H9 (cell line): ENCODE measurements around the gene HCRT. TPM values are rescaled to one million over a fixed set of nuclear protein-coding genes. Genes with fewer than 3 reads are reported as not detected.
A peak's percentile ranks its signal among the peaks of the same experiment; 100 is the strongest.

Experiments used
- DNase-seq: peaks from one replicate; pipeline ENCODE4 v3.0.0-alpha.2; 2017
- H2AFZ ChIP-seq: one replicate; pipeline ENCODE4 v1.6.1; 2013; ENCODE audit warnings: mild to moderate bottlenecking, low read length, control low read depth, moderate library complexity
- H2AK5ac ChIP-seq: 2 replicates; pipeline ENCODE4 v1.6.1; 2013; ENCODE audit warnings: low read length, control low read depth, mixed read lengths; ENCODE audit not compliant: insufficient read length
- H2BK120ac ChIP-seq: one replicate; pipeline ENCODE4 v1.6.1; 2013; ENCODE audit warnings: low read depth, mild to moderate bottlenecking, low read length, control low read depth, inconsistent platforms; ENCODE audit not compliant: poor library complexity, severe bottlenecking
- H2BK12ac ChIP-seq: 2 replicates; pipeline ENCODE4 v1.6.1; 2013; ENCODE audit warnings: low read length, control low read depth, mixed read lengths, low read depth; ENCODE audit not compliant: insufficient read length
- H2BK15ac ChIP-seq: 2 replicates; pipeline ENCODE4 v1.6.1; 2013; ENCODE audit warnings: low read depth, low read length, control low read depth
- H2BK20ac ChIP-seq: one replicate; pipeline ENCODE4 v1.6.1; 2013; ENCODE audit warnings: low read depth, mild to moderate bottlenecking, low read length, control low read depth, inconsistent platforms; ENCODE audit not compliant: poor library complexity, severe bottlenecking
- H2BK5ac ChIP-seq: 2 replicates; pipeline ENCODE4 v1.6.1; 2013; ENCODE audit warnings: low read length, control low read depth, mixed read lengths; ENCODE audit not compliant: insufficient read length
- H3K14ac ChIP-seq: 2 replicates; pipeline ENCODE4 v1.6.1; 2013; ENCODE audit warnings: low read length, control low read depth; ENCODE audit not compliant: insufficient read depth
- H3K18ac ChIP-seq: 2 replicates; pipeline ENCODE4 v1.6.1; 2013; ENCODE audit warnings: low read depth, mild to moderate bottlenecking, mixed read lengths, low read length, control low read depth; ENCODE audit not compliant: insufficient read length
- H3K23ac ChIP-seq: 2 replicates; pipeline ENCODE4 v1.6.1; 2013; ENCODE audit warnings: low read length, control low read depth, mixed read lengths, low read depth; ENCODE audit not compliant: insufficient read length
- H3K23me2 ChIP-seq: 2 replicates; pipeline ENCODE4 v1.6.1; 2013; ENCODE audit warnings: low read depth, mild to moderate bottlenecking, mixed read lengths, low read length, control low read depth; ENCODE audit not compliant: insufficient read length, poor library complexity, severe bottlenecking
- H3K27ac ChIP-seq: 2 replicates; pipeline ENCODE4 v1.5.1; 2013; ENCODE audit warnings: low read length, control low read depth, mixed read lengths, low read depth; ENCODE audit not compliant: insufficient read length
- H3K27me3 ChIP-seq: 2 replicates; pipeline ENCODE4 v1.6.1; 2013; ENCODE audit warnings: low read length, control low read depth, inconsistent platforms; ENCODE audit not compliant: insufficient read depth
- H3K4ac ChIP-seq: 2 replicates; pipeline ENCODE4 v1.6.1; 2013; ENCODE audit warnings: low read depth, mild to moderate bottlenecking, control low read depth, inconsistent platforms, low read length, moderate library complexity
- H3K4me1 ChIP-seq: 2 replicates; pipeline ENCODE4 v1.6.1; 2013; ENCODE audit warnings: low read length, control low read depth, inconsistent platforms; ENCODE audit not compliant: insufficient read depth
- H3K4me2 ChIP-seq: 2 replicates; pipeline ENCODE4 v1.6.1; 2013; ENCODE audit warnings: low read length, control low read depth, mixed read lengths; ENCODE audit not compliant: insufficient read length, insufficient read depth
- H3K56ac ChIP-seq: 2 replicates; pipeline ENCODE4 v1.6.1; 2013; ENCODE audit warnings: low read depth, mild to moderate bottlenecking, mixed read lengths, low read length, control low read depth; ENCODE audit not compliant: insufficient read length
- H3K79me1 ChIP-seq: 2 replicates; pipeline ENCODE4 v1.6.1; 2013; ENCODE audit warnings: low read depth, mild to moderate bottlenecking, moderate library complexity, low read length, control low read depth, inconsistent platforms; ENCODE audit not compliant: insufficient read depth, poor library complexity, severe bottlenecking
- H3K79me2 ChIP-seq: 2 replicates; pipeline ENCODE4 v1.6.1; 2013; ENCODE audit warnings: low read length, control low read depth, inconsistent platforms; ENCODE audit not compliant: insufficient read depth
- H3K9ac ChIP-seq: 2 replicates; pipeline ENCODE4 v1.6.1; 2013; ENCODE audit warnings: low read length, control low read depth, mixed read lengths; ENCODE audit not compliant: insufficient read length; ENCODE audit errors: extremely low read depth
- H3K9me3 ChIP-seq: one replicate; pipeline ENCODE4 v1.6.1; 2013; ENCODE audit warnings: low read depth, low read length, inconsistent platforms; ENCODE audit not compliant: control insufficient read depth
- H3T11ph ChIP-seq: one replicate; pipeline ENCODE4 v1.6.1; 2013; ENCODE audit warnings: mild to moderate bottlenecking, low read length, control low read depth, inconsistent platforms
- H4K20me1 ChIP-seq: one replicate; pipeline ENCODE4 v1.6.1; 2013; ENCODE audit not compliant: control insufficient read depth, insufficient read length, insufficient read depth
- H4K5ac ChIP-seq: 2 replicates; pipeline ENCODE4 v1.6.1; 2013; ENCODE audit warnings: low read depth, mild to moderate bottlenecking, mixed read lengths, low read length, control low read depth; ENCODE audit not compliant: insufficient read length
- H4K8ac ChIP-seq: replicated peaks from 2 replicates; pipeline ENCODE4 v1.6.1; 2013; ENCODE audit warnings: low read length, control low read depth, mixed read lengths, low read depth; ENCODE audit not compliant: insufficient read length
- H4K91ac ChIP-seq: 2 replicates; pipeline ENCODE4 v1.6.1; 2013; ENCODE audit warnings: low read depth, mild to moderate bottlenecking, moderate library complexity, mixed read lengths, low read length, control low read depth; ENCODE audit not compliant: insufficient read length
- H3K27ac Mint-ChIP-seq, 3 experiments: 2 replicates in 2 of 3; 3 replicates in 1 of 3; pipeline ENCODE4 v1.8.0; 2020 to 2021; ENCODE audit warnings: mixed read lengths in 3 of 3, mild to moderate bottlenecking in 1 of 3, moderate library complexity in 1 of 3
- H3K27me3 Mint-ChIP-seq: 2 replicates; pipeline ENCODE4 v1.8.0; 2021; ENCODE audit warnings: low read depth, mild to moderate bottlenecking, moderate library complexity, mixed read lengths
- H3K36me3 Mint-ChIP-seq, 3 experiments: 2 replicates in 2 of 3; 3 replicates in 1 of 3; pipeline ENCODE4 v1.8.0; 2020 to 2021; ENCODE audit warnings: low read depth in 3 of 3, mixed read lengths in 3 of 3; ENCODE audit not compliant: insufficient read depth in 1 of 3
- H3K4me1 Mint-ChIP-seq, 2 experiments: 2 replicates each; pipeline ENCODE4 v1.8.0; 2020; ENCODE audit warnings: mixed read lengths in 2 of 2
- H3K4me3 Mint-ChIP-seq, 2 experiments: 2 replicates in 1 of 2; 3 replicates in 1 of 2; pipeline ENCODE4 v1.8.0; 2020 to 2021; ENCODE audit warnings: mild to moderate bottlenecking in 2 of 2, mixed read lengths in 2 of 2, moderate library complexity in 1 of 2
- H3K9me3 Mint-ChIP-seq, 2 experiments: 2 replicates in 1 of 2; 3 replicates in 1 of 2; pipeline ENCODE4 v1.8.0; 2020; ENCODE audit warnings: mild to moderate bottlenecking in 2 of 2, mixed read lengths in 2 of 2, moderate library complexity in 1 of 2
- CTCF ChIP-seq: fragments of 200-600 bp; sonication (generic); conservative IDR thresholded peaks from 3 replicates; pipeline ENCODE4 v1.8.0; 2021; ENCODE audit warnings: antibody characterized with exemption, mild to moderate bottlenecking
- WGBS: extraction: QIAGEN DNeasy Blood & Tissue Kit; methylation state at CpG from one replicate; pipeline ENCODE4 v1.1.7; 2013; ENCODE audit warnings: missing lambda C conversion rate, low lambda C conversion rate, mixed read lengths; ENCODE audit not compliant: insufficient read length; ENCODE audit errors: extremely low coverage; 5-methylcytosine and 5-hydroxymethylcytosine counted together
- total RNA-seq: library from RNA; stranded (reverse); gene quantifications from 2 replicates; pipeline ENCODE4 v1.2.1, GENCODE V29; 2021

HCRT gene
- total RNA-seq, 1 experiment from 2014 or later, result not detected

DNA sequence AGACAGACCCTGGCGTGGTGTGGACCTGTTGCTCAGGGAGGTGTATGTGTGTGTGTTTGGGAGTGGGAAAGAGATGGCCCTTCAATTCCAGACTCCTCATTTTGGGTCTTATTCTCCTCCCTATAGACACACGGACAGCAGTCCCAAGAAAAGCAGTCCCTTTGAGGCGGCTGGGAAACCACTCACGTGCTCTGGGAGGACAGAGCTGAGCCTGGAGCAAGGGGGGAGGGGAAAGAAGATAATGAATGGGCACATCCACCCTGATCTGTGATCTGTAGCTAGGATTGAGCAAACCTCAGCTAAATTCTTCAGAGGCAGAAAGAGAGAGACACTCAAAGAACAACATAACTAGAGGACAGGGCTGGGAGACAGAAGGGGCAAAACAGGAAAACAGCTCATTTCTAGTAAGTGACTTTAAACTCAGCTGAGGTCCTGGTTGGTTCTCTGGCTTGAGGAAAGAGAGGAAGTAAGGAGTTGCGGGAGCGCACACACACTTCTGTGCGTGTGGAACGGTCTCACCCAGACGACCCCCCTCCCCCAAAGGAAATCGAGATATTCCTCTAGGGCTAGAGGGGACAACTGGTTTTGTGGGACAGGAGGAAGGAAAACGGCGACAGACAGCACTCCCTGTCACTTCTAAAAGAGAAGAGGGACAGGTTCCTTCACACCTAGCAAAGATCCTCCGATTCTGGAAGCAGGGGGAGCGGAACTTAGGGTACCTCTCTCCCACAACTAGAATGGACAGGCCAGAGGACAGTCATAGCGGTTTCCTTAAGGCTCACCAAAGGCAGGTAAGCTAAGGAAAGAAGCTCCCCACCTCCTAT lies 31.1 kb downstream of the HCRT start:
- no peak overlapping the region for H4K8ac ChIP-seq
- no peak overlapping the region for H3K14ac ChIP-seq
- no peaks in the 10 kb centered on the region for H4K20me1 ChIP-seq
- Mint-ChIP-seq H3K9me3 (no peaks in the 10 kb centered on the region), H3K27me3 (no peaks in the 10 kb centered on the region), H3K4me3 (peak overlapping the region; percentile 86 to 89), H3K36me3 (peaks cover 0 to 6% (median 0%) of the 10 kb centered on the region in 3 experiments; a peak in 2 of 7 replicates), H3K4me1 (peaks cover 28 to 32% of the 10 kb centered on the region in 2 experiments), H3K27ac (peak overlapping the region; percentile 17 to 73 (median 62); a peak in 6 of 7 replicates)
- H2BK20ac ChIP-seq, result no peak overlapping the region
- no peak overlapping the region for H3K23ac ChIP-seq
- H3K27ac ChIP-seq, result no peak overlapping the region
- H3K79me1 ChIP-seq, result peaks cover 2% of the 10 kb centered on the region
- H3K23me2 ChIP-seq, result peaks cover 15% of the 10 kb centered on the region
- H2AFZ ChIP-seq, result no peak overlapping the region
- TF ChIP-seq CTCF, result no peak
- H4K91ac ChIP-seq, result no peak overlapping the region
- peaks cover 17% of the 10 kb centered on the region; the same call in 1 of the 2 replicates for H3K79me2 ChIP-seq
- no peak overlapping the region for H2BK5ac ChIP-seq
- H2BK120ac ChIP-seq, result no peak overlapping the region
- no peak overlapping the region for H3K56ac ChIP-seq
- WGBS, result no CpG with 5 or more reads among the region's 15 CpGs
- no peak overlapping the region for H4K5ac ChIP-seq
- H3K27me3 ChIP-seq, result no peaks in the 10 kb centered on the region
- DNase-seq, result no peak
- H3K9me3 ChIP-seq, result no peaks in the 10 kb centered on the region
- H2AK5ac ChIP-seq, result no peak overlapping the region
- peak overlapping the region; percentile 97 for H3K4me2 ChIP-seq
- H3K4ac ChIP-seq, result no peak overlapping the region
- H3K4me1 ChIP-seq, result no peaks in the 10 kb centered on the region; the same call in 1 of the 2 replicates
- no peak overlapping the region for H3T11ph ChIP-seq
- H2BK12ac ChIP-seq, result no peak overlapping the region
- no peak overlapping the region for H2BK15ac ChIP-seq
- H3K9ac ChIP-seq, result peak overlapping the region; percentile 83
- no peak overlapping the region for H3K18ac ChIP-seq
